Neural progenitor cell (in vitro differentiated cells): Measurements from ENCODE around the gene TARBP1.

Source experiments
- CTCF ChIP-seq: fragments of 200-600 bp; sonication (generic); IDR thresholded peaks from 2 replicates; pipeline ENCODE4 v1.5.1; 2017; ENCODE audit warnings: antibody characterized with exemption, mild to moderate bottlenecking
- EZH2 ChIP-seq: fragments of 200-600 bp; sonication (generic); IDR thresholded peaks from 2 replicates; pipeline ENCODE4 v1.6.1; 2017; ENCODE audit warnings: antibody characterized with exemption, mild to moderate bottlenecking, moderate library complexity

- TF ChIP-seq CTCF (no peak), EZH2 (no peak)
Measured at GRCh38 chr1:234440348-234440747, 38.6 kb downstream of the TARBP1 start.
